H9 (cell line): ENCODE measurements around the gene TRIM24. TPM values are rescaled to one million over a fixed set of nuclear protein-coding genes. Genes with fewer than 3 reads are reported as not detected.

Source experiments
- DNase-seq: peaks from one replicate; pipeline ENCODE4 v3.0.0-alpha.2; 2017
- H2AFZ ChIP-seq: one replicate; pipeline ENCODE4 v1.6.1; 2013; ENCODE audit warnings: mild to moderate bottlenecking, low read length, control low read depth, moderate library complexity
- H2AK5ac ChIP-seq: 2 replicates; pipeline ENCODE4 v1.6.1; 2013; ENCODE audit warnings: low read length, control low read depth, mixed read lengths; ENCODE audit not compliant: insufficient read length
- H2BK120ac ChIP-seq: one replicate; pipeline ENCODE4 v1.6.1; 2013; ENCODE audit warnings: low read depth, mild to moderate bottlenecking, low read length, control low read depth, inconsistent platforms; ENCODE audit not compliant: poor library complexity, severe bottlenecking
- H2BK12ac ChIP-seq: 2 replicates; pipeline ENCODE4 v1.6.1; 2013; ENCODE audit warnings: low read length, control low read depth, mixed read lengths, low read depth; ENCODE audit not compliant: insufficient read length
- H2BK15ac ChIP-seq: 2 replicates; pipeline ENCODE4 v1.6.1; 2013; ENCODE audit warnings: low read depth, low read length, control low read depth
- H2BK20ac ChIP-seq: one replicate; pipeline ENCODE4 v1.6.1; 2013; ENCODE audit warnings: low read depth, mild to moderate bottlenecking, low read length, control low read depth, inconsistent platforms; ENCODE audit not compliant: poor library complexity, severe bottlenecking
- H2BK5ac ChIP-seq: 2 replicates; pipeline ENCODE4 v1.6.1; 2013; ENCODE audit warnings: low read length, control low read depth, mixed read lengths; ENCODE audit not compliant: insufficient read length
- H3K14ac ChIP-seq: 2 replicates; pipeline ENCODE4 v1.6.1; 2013; ENCODE audit warnings: low read length, control low read depth; ENCODE audit not compliant: insufficient read depth
- H3K18ac ChIP-seq: 2 replicates; pipeline ENCODE4 v1.6.1; 2013; ENCODE audit warnings: low read depth, mild to moderate bottlenecking, mixed read lengths, low read length, control low read depth; ENCODE audit not compliant: insufficient read length
- H3K23ac ChIP-seq: 2 replicates; pipeline ENCODE4 v1.6.1; 2013; ENCODE audit warnings: low read length, control low read depth, mixed read lengths, low read depth; ENCODE audit not compliant: insufficient read length
- H3K23me2 ChIP-seq: 2 replicates; pipeline ENCODE4 v1.6.1; 2013; ENCODE audit warnings: low read depth, mild to moderate bottlenecking, mixed read lengths, low read length, control low read depth; ENCODE audit not compliant: insufficient read length, poor library complexity, severe bottlenecking
- H3K27ac ChIP-seq: 2 replicates; pipeline ENCODE4 v1.5.1; 2013; ENCODE audit warnings: low read length, control low read depth, mixed read lengths, low read depth; ENCODE audit not compliant: insufficient read length
- H3K27me3 ChIP-seq: 2 replicates; pipeline ENCODE4 v1.6.1; 2013; ENCODE audit warnings: low read length, control low read depth, inconsistent platforms; ENCODE audit not compliant: insufficient read depth
- H3K4ac ChIP-seq: 2 replicates; pipeline ENCODE4 v1.6.1; 2013; ENCODE audit warnings: low read depth, mild to moderate bottlenecking, control low read depth, inconsistent platforms, low read length, moderate library complexity
- H3K4me1 ChIP-seq: 2 replicates; pipeline ENCODE4 v1.6.1; 2013; ENCODE audit warnings: low read length, control low read depth, inconsistent platforms; ENCODE audit not compliant: insufficient read depth
- H3K4me2 ChIP-seq: 2 replicates; pipeline ENCODE4 v1.6.1; 2013; ENCODE audit warnings: low read length, control low read depth, mixed read lengths; ENCODE audit not compliant: insufficient read length, insufficient read depth
- H3K56ac ChIP-seq: 2 replicates; pipeline ENCODE4 v1.6.1; 2013; ENCODE audit warnings: low read depth, mild to moderate bottlenecking, mixed read lengths, low read length, control low read depth; ENCODE audit not compliant: insufficient read length
- H3K79me1 ChIP-seq: 2 replicates; pipeline ENCODE4 v1.6.1; 2013; ENCODE audit warnings: low read depth, mild to moderate bottlenecking, moderate library complexity, low read length, control low read depth, inconsistent platforms; ENCODE audit not compliant: insufficient read depth, poor library complexity, severe bottlenecking
- H3K79me2 ChIP-seq: 2 replicates; pipeline ENCODE4 v1.6.1; 2013; ENCODE audit warnings: low read length, control low read depth, inconsistent platforms; ENCODE audit not compliant: insufficient read depth
- H3K9ac ChIP-seq: 2 replicates; pipeline ENCODE4 v1.6.1; 2013; ENCODE audit warnings: low read length, control low read depth, mixed read lengths; ENCODE audit not compliant: insufficient read length; ENCODE audit errors: extremely low read depth
- H3K9me3 ChIP-seq: one replicate; pipeline ENCODE4 v1.6.1; 2013; ENCODE audit warnings: low read depth, low read length, inconsistent platforms; ENCODE audit not compliant: control insufficient read depth
- H3T11ph ChIP-seq: one replicate; pipeline ENCODE4 v1.6.1; 2013; ENCODE audit warnings: mild to moderate bottlenecking, low read length, control low read depth, inconsistent platforms
- H4K20me1 ChIP-seq: one replicate; pipeline ENCODE4 v1.6.1; 2013; ENCODE audit not compliant: control insufficient read depth, insufficient read length, insufficient read depth
- H4K5ac ChIP-seq: 2 replicates; pipeline ENCODE4 v1.6.1; 2013; ENCODE audit warnings: low read depth, mild to moderate bottlenecking, mixed read lengths, low read length, control low read depth; ENCODE audit not compliant: insufficient read length
- H4K8ac ChIP-seq: replicated peaks from 2 replicates; pipeline ENCODE4 v1.6.1; 2013; ENCODE audit warnings: low read length, control low read depth, mixed read lengths, low read depth; ENCODE audit not compliant: insufficient read length
- H4K91ac ChIP-seq: 2 replicates; pipeline ENCODE4 v1.6.1; 2013; ENCODE audit warnings: low read depth, mild to moderate bottlenecking, moderate library complexity, mixed read lengths, low read length, control low read depth; ENCODE audit not compliant: insufficient read length
- H3K27ac Mint-ChIP-seq, 3 experiments: 2 replicates in 2 of 3; 3 replicates in 1 of 3; pipeline ENCODE4 v1.8.0; 2020 to 2021; ENCODE audit warnings: mixed read lengths in 3 of 3, mild to moderate bottlenecking in 1 of 3, moderate library complexity in 1 of 3
- H3K27me3 Mint-ChIP-seq: 2 replicates; pipeline ENCODE4 v1.8.0; 2021; ENCODE audit warnings: low read depth, mild to moderate bottlenecking, moderate library complexity, mixed read lengths
- H3K36me3 Mint-ChIP-seq, 3 experiments: 2 replicates in 2 of 3; 3 replicates in 1 of 3; pipeline ENCODE4 v1.8.0; 2020 to 2021; ENCODE audit warnings: low read depth in 3 of 3, mixed read lengths in 3 of 3; ENCODE audit not compliant: insufficient read depth in 1 of 3
- H3K4me1 Mint-ChIP-seq, 2 experiments: 2 replicates each; pipeline ENCODE4 v1.8.0; 2020; ENCODE audit warnings: mixed read lengths in 2 of 2
- H3K4me3 Mint-ChIP-seq, 2 experiments: 2 replicates in 1 of 2; 3 replicates in 1 of 2; pipeline ENCODE4 v1.8.0; 2020 to 2021; ENCODE audit warnings: mild to moderate bottlenecking in 2 of 2, mixed read lengths in 2 of 2, moderate library complexity in 1 of 2
- H3K9me3 Mint-ChIP-seq, 2 experiments: 2 replicates in 1 of 2; 3 replicates in 1 of 2; pipeline ENCODE4 v1.8.0; 2020; ENCODE audit warnings: mild to moderate bottlenecking in 2 of 2, mixed read lengths in 2 of 2, moderate library complexity in 1 of 2
- WGBS: extraction: QIAGEN DNeasy Blood & Tissue Kit; methylation state at CpG from one replicate; pipeline ENCODE4 v1.1.7; 2013; ENCODE audit warnings: missing lambda C conversion rate, low lambda C conversion rate, mixed read lengths; ENCODE audit not compliant: insufficient read length; ENCODE audit errors: extremely low coverage; 5-methylcytosine and 5-hydroxymethylcytosine counted together
- total RNA-seq: library from RNA; stranded (reverse); gene quantifications from 2 replicates; pipeline ENCODE4 v1.2.1, GENCODE V29; 2021
- TF ChIP-seq, protein P1 (sequence below): fragments of 200-600 bp; sonication (generic); conservative IDR thresholded peaks from 3 replicates; pipeline ENCODE4 v1.8.0; 2021; ENCODE audit warnings: antibody characterized with exemption, mild to moderate bottlenecking

TRIM24 gene
- total RNA-seq, 1 experiment from 2014 or later: 260 TPM

GRCh38 chr7:138491612-138492386 is 31.7 kb downstream of the TRIM24 start:
- Histone ChIP-seq H2BK120ac (no peak overlapping the region), H3K4me1 (no peaks in the 10 kb centered on the region; the same call in 1 of the 2 replicates), H4K5ac (no peak overlapping the region), H2BK20ac (no peak overlapping the region), H3K27ac (no peak overlapping the region), H4K91ac (no peak overlapping the region), H3K4me2 (no peak overlapping the region), H3K14ac (no peak overlapping the region), H3K4ac (no peak overlapping the region), H4K20me1 (no peaks in the 10 kb centered on the region), H2BK15ac (no peak overlapping the region), H3K23me2 (no peaks in the 10 kb centered on the region), H3K9me3 (no peaks in the 10 kb centered on the region), H3K79me2 (peaks cover 71% of the 10 kb centered on the region), H2BK5ac (no peak overlapping the region), H2AFZ (no peak overlapping the region), H2BK12ac (no peak overlapping the region), H3K18ac (no peak overlapping the region), H3T11ph (no peak overlapping the region), H4K8ac (no peak overlapping the region), H2AK5ac (no peak overlapping the region), H3K56ac (no peak overlapping the region), H3K27me3 (no peaks in the 10 kb centered on the region), H3K79me1 (no peaks in the 10 kb centered on the region), H3K23ac (no peak overlapping the region), H3K9ac (no peak overlapping the region)
- peak overlapping the region in 2 of 3 experiments; percentile 40 to 67; a peak in 3 of 7 replicates for H3K27ac Mint-ChIP-seq
- H3K9me3 Mint-ChIP-seq: no peaks in the 10 kb centered on the region
- no CpG with 5 or more reads among the region's 4 CpGs for WGBS
- no peaks in the 10 kb centered on the region for H3K27me3 Mint-ChIP-seq
- DNase-seq: no peak
- H3K4me1 Mint-ChIP-seq: peaks cover 73 to 86% of the 10 kb centered on the region in 2 experiments
- TF ChIP-seq, protein P1, sequence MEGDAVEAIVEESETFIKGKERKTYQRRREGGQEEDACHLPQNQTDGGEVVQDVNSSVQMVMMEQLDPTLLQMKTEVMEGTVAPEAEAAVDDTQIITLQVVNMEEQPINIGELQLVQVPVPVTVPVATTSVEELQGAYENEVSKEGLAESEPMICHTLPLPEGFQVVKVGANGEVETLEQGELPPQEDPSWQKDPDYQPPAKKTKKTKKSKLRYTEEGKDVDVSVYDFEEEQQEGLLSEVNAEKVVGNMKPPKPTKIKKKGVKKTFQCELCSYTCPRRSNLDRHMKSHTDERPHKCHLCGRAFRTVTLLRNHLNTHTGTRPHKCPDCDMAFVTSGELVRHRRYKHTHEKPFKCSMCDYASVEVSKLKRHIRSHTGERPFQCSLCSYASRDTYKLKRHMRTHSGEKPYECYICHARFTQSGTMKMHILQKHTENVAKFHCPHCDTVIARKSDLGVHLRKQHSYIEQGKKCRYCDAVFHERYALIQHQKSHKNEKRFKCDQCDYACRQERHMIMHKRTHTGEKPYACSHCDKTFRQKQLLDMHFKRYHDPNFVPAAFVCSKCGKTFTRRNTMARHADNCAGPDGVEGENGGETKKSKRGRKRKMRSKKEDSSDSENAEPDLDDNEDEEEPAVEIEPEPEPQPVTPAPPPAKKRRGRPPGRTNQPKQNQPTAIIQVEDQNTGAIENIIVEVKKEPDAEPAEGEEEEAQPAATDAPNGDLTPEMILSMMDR: no peak
- H3K4me3 Mint-ChIP-seq: no peak overlapping the region
- peaks cover 4 to 65% (median 56%) of the 10 kb centered on the region in 3 experiments; a peak in 5 of 7 replicates for H3K36me3 Mint-ChIP-seq
